D721Med (cell line): ENCODE measurements around the gene USP54.

ENCODE experiments used
- DNase-seq: peaks from one replicate; pipeline ENCODE4 v3.0.0; 2011; ENCODE audit warnings: low spot score; ENCODE audit not compliant: insufficient read length
- FAIRE-seq: peaks from 2 replicates; lab custom pipeline; 2011; peaks lifted over from hg19 to GRCh38; lab: Jason Lieb, UNC
- TF ChIP-seq, protein P1 (sequence below): IDR thresholded peaks from 2 replicates; pipeline ENCODE4 v1.5.1; 2012; ENCODE audit warnings: mild to moderate bottlenecking, control low read depth; ENCODE audit not compliant: insufficient read depth; ENCODE audit errors: missing control alignments

Gene USP54

DNA sequence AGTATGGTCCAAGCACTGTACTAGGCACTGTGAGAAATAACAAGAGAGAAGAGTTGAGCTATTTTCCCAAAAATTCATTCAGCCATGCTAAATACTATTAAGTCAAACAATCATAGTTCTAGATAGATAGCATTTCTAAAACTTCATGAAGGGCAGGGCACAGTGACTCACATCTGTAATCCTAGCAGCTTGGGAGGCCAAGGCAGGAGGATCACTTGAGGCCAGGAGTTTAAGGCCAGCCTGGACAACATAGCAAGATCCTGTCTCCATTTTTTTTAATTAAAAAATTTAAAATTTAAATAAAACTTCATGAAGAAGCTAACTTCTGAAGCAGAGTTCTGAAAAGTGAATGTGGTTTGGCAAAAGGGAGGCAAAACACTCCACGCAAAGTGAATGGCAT lies 29.9 kb downstream of the USP54 start:
- TF ChIP-seq, protein P1, sequence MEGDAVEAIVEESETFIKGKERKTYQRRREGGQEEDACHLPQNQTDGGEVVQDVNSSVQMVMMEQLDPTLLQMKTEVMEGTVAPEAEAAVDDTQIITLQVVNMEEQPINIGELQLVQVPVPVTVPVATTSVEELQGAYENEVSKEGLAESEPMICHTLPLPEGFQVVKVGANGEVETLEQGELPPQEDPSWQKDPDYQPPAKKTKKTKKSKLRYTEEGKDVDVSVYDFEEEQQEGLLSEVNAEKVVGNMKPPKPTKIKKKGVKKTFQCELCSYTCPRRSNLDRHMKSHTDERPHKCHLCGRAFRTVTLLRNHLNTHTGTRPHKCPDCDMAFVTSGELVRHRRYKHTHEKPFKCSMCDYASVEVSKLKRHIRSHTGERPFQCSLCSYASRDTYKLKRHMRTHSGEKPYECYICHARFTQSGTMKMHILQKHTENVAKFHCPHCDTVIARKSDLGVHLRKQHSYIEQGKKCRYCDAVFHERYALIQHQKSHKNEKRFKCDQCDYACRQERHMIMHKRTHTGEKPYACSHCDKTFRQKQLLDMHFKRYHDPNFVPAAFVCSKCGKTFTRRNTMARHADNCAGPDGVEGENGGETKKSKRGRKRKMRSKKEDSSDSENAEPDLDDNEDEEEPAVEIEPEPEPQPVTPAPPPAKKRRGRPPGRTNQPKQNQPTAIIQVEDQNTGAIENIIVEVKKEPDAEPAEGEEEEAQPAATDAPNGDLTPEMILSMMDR, result no peak
- FAIRE-seq (no peak), DNase-seq (no peak)

DNA sequence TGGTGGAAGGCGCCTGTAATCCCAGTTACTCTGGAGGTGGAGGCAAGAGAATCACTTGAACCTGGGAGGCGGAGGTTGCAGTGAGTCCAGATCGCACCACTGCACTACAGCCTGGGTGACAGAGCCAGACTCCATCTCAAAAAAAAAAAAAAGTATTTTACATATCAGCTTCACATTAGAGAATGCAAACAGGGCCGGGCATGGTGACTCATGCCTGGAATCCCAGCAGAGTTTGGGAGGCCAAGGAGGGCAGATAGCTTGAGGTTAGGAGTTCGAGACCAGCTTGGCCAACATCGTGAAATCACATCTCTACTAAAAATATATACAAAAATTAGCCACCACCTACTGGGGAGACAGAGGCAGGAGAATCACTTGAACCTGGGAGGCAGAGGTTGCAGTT lies 31.6 kb downstream of the USP54 start:
- TF ChIP-seq, protein P1, result no peak
- no peak for FAIRE-seq
- DNase-seq, result no peak

DNA sequence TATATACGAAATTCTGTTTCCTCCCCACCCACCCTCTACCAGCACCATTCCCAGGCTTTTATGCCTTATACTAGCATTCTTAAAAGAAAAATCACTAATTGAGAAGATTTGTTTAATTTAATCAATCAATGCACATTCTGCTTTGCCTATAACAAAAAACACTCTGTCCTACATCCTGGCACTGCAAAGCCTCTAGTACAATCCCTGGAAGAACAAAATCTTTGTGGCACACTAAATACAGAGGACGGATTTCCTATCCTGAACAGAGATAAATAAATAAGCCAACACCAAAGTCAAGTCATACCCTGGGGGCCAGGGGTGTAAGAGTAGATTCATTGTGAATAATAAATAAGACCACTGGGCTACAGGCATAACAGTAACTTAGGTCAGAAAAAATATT lies 34.3 kb downstream of the USP54 start:
- TF ChIP-seq, protein P1, result no peak
- FAIRE-seq (no peak), DNase-seq (no peak)

DNA sequence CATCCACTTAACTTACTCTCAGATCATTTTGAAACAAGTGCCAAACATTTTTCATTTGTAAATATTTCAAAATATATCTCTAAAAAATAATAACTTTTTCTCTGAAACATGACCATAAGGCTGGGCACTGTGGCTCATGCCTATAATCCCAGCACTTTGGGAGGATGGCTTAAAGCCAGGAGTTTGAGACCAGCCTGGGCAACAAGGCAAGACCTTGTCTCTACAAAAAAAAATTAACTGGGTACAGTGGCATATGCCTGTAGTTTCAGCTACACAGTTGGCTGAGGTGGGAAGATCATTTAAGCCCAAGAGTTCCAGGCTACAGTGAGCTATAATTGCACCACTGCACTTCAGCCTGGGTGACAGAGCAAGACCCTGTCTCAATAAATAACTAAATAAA lies 36.4 kb downstream of the USP54 start:
- DNase-seq, result no peak
- TF ChIP-seq, protein P1, result no peak
- no peak for FAIRE-seq

DNA sequence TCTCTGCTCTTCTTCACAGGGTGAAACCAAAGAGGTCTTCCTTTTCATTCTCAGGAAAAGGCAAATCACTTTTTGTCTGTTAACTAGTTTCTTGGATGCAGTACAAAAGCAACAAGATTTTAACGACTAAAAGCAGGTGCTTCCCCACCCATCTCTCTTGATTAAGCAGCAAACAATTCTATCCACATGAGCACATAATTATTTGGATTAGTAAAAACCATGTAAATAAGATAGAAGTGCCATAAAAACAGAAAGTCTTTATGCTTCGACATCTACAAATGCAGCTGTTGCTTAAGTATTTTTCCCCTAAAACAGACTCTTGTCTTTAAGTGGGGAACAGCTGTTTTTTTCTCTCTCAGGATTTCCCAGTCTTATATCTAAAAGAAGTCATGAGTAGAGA lies 37.4 kb downstream of the USP54 start:
- FAIRE-seq (no peak), DNase-seq (no peak)
- TF ChIP-seq, protein P1, result no peak

DNA sequence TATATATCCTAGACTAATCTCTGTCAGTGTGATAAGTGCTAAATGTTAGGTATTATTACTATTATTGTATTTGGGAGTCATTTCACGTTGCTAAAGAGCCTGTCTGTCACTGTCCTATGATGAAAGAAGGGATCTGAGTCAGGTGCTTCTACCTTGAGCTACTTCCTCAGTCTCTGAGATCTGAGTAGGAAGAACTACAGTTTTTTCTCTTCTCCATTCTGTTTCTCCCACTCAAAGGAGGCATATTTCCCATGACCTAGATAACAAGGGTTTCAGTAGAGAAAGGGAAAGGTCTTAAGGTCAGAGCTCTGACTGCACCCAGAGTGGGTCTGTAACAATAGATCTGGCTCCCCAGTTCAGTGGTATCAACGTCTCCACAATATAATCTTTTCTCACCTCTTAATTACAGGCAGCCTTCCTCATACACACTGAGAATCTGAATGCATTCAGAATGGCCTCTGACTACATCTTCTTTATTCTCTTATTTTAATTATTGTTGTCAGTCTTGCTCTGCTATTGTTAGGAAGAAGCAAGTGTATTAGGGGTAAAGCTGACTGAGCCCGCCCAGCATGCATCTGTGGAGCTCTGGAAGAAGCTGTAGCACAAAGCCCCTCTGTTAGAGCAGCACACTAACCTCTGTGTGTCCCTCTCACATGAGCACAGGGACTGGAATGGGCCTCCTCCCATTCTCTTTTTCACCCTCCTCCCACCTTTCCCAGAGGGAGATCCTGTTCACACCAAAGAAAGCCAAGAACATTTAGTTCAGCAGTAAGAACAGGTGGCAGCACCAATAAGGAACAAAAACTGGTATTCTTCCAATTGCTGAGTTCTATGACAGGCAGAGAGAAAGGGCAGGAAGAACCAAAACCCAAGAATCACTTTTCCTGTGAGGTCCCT lies 38.1 kb downstream of the USP54 start:
- FAIRE-seq (no peak), DNase-seq (no peak)
- TF ChIP-seq, protein P1, result no peak

DNA sequence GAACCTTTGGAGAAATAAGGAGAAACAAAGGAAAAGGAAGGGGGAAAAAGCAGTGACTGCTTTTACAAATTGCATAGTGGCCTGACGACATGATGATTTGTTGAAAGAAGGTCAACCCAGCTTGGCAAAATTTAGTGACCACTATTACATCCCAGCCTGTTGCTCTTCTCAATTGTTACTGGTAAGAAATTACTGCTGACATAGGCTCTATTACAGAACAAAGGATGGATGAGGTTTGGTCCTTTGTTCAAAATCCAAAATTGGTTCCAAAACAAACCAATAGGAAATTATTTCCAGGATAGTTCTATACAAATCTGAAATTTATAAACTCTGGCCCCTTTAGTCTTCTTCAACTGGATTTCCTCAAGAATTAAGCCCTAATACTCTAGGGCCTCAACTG lies 39.6 kb downstream of the USP54 start:
- no peak for FAIRE-seq
- TF ChIP-seq, protein P1, result no peak
- DNase-seq, result no peak
